GM23248 (cell line): Measurements from ENCODE around the gene NT5DC3. TPM values are rescaled to one million over a fixed set of nuclear protein-coding genes. Genes with fewer than 3 reads are reported as not detected.

Experiments
- DNase-seq: peaks from one replicate; pipeline ENCODE4 v3.0.0-alpha.2; 2015
- H2AFZ ChIP-seq: fragments of 200-600 bp; sonication (generic); 2 replicates; pipeline ENCODE4 v1.6.1; 2016; ENCODE audit warnings: antibody characterized with exemption
- H3F3A ChIP-seq: fragments of 200-600 bp; sonication (generic); 2 replicates; pipeline ENCODE4 v1.6.1; 2016; ENCODE audit warnings: mild to moderate bottlenecking, antibody characterized with exemption, mixed run types; ENCODE audit not compliant: insufficient read depth
- H3K27ac ChIP-seq: fragments of 200-600 bp; sonication (generic); 2 replicates; pipeline ENCODE4 v1.5.1; 2016; ENCODE audit warnings: mild to moderate bottlenecking
- H3K27me3 ChIP-seq: fragments of 200-600 bp; sonication (generic); replicated peaks from 2 replicates; pipeline ENCODE4 v1.6.1; 2016; ENCODE audit warnings: mild to moderate bottlenecking; ENCODE audit not compliant: insufficient read depth
- H3K36me3 ChIP-seq: fragments of 200-600 bp; sonication (generic); 2 replicates; pipeline ENCODE4 v1.6.1; 2016; ENCODE audit warnings: low read depth, mild to moderate bottlenecking
- H3K4me1 ChIP-seq: fragments of 200-600 bp; sonication (generic); 2 replicates; pipeline ENCODE4 v1.6.1; 2016; ENCODE audit warnings: mild to moderate bottlenecking; ENCODE audit not compliant: insufficient read depth
- H3K4me2 ChIP-seq: fragments of 200-600 bp; sonication (generic); one replicate; pipeline ENCODE4 v1.6.1; 2016; ENCODE audit warnings: mild to moderate bottlenecking; ENCODE audit not compliant: unreplicated experiment
- H3K4me3 ChIP-seq: fragments of 200-600 bp; sonication (generic); 2 replicates; pipeline ENCODE4 v1.5.1; 2016; ENCODE audit warnings: mild to moderate bottlenecking
- H3K79me2 ChIP-seq: fragments of 200-600 bp; sonication (generic); 2 replicates; pipeline ENCODE4 v1.6.1; 2016; ENCODE audit warnings: mild to moderate bottlenecking; ENCODE audit not compliant: insufficient read depth
- H3K9ac ChIP-seq: fragments of 200-600 bp; sonication (generic); 2 replicates; pipeline ENCODE4 v1.6.1; 2016; ENCODE audit warnings: mild to moderate bottlenecking
- H3K9me2 ChIP-seq: fragments of 200-600 bp; sonication (generic); 2 replicates; pipeline ENCODE4 v1.6.1; 2016; ENCODE audit warnings: mixed run types, mild to moderate bottlenecking, moderate library complexity; ENCODE audit not compliant: insufficient read depth
- H3K9me3 ChIP-seq: fragments of 200-600 bp; sonication (generic); one replicate; pipeline ENCODE4 v1.6.1; 2017; ENCODE audit warnings: low read depth
- H4K20me1 ChIP-seq: fragments of 200-600 bp; sonication (generic); 2 replicates; pipeline ENCODE4 v1.6.0; 2016; ENCODE audit not compliant: insufficient read depth
- EZH2 ChIP-seq: fragments of 200-600 bp; sonication (generic); IDR thresholded peaks from 2 replicates; pipeline ENCODE4 v1.6.1; 2018; ENCODE audit warnings: antibody characterized with exemption, mild to moderate bottlenecking; ENCODE audit not compliant: insufficient read depth, poor library complexity, severe bottlenecking
- EZH2phosphoT487 ChIP-seq: fragments of 200-600 bp; sonication (generic); IDR thresholded peaks from 2 replicates; pipeline ENCODE4 v1.6.1; 2018; ENCODE audit warnings: antibody characterized with exemption, moderate library complexity, mild to moderate bottlenecking, low read depth; ENCODE audit not compliant: insufficient read depth
- WGBS, 2 experiments: methylation state at CpG; one replicate each; pipeline ENCODE4 v1.1.6; 2015 to 2017; ENCODE audit warnings: low lambda C conversion rate in 2 of 2, low coverage in 1 of 2; ENCODE audit errors: missing lambda C conversion rate in 2 of 2; 5-methylcytosine and 5-hydroxymethylcytosine counted together
- in situ Hi-C: fragments of 300-500 bp; cut with MboI; formaldehyde crosslinking; loops from 2 replicates; pipeline ENCODE4 v1.15.0; 2020
- polyA plus RNA-seq: library from polyadenylated mRNA; unstranded; fragments of >200 nt; fragmentation: Nextera tagmentation; extraction: Ambion mirVana; gene quantifications from 2 replicates; pipeline ENCODE4 v1.2.1, GENCODE V29; 2016
- total RNA-seq: library from RNA; depleted of rRNA; stranded (reverse); fragments of >200 nt; shearing (Covaris generic); gene quantifications from 2 replicates; pipeline ENCODE4 v1.2.3, GENCODE V29; 2014; rRNA removed

Gene NT5DC3
- total RNA-seq (4.3 and 5.2 TPM in 2 replicates), polyA plus RNA-seq (3.2 and 3.4 TPM in 2 replicates)

- no peaks in the 10 kb centered on the region for H3K9me2 ChIP-seq
- no peaks in the 10 kb centered on the region for H3K36me3 ChIP-seq
- no peaks in the 10 kb centered on the region for H4K20me1 ChIP-seq
- in situ Hi-C loops, result no loop called here
- DNase-seq, result peak; percentile 91
- H3K9ac ChIP-seq, result peak within 1 kb of the TSS; percentile 86
- no peak within 1 kb of the TSS for H3K27ac ChIP-seq
- 1 to 3% methylated on average over 56 to 75 of the region's 86 CpGs for WGBS, 2 experiments
- H3K4me2 ChIP-seq, result peak within 1 kb of the TSS; percentile 77
- no peaks in the 10 kb centered on the region for H3K9me3 ChIP-seq
- H3K79me2 ChIP-seq, result peaks cover 42% of the 10 kb centered on the region
- no peak for TF ChIP-seq EZH2
- no peak for TF ChIP-seq EZH2phosphoT487
- peak within 1 kb of the TSS; percentile 85 for H2AFZ ChIP-seq
- peaks cover 8% of the 10 kb centered on the region for H3K4me1 ChIP-seq
- H3K27me3 ChIP-seq, result no peaks in the 10 kb centered on the region
- no peaks in the 10 kb centered on the region for H3F3A ChIP-seq
- H3K4me3 ChIP-seq, result peak within 1 kb of the TSS; percentile 91
Observed at GRCh38 chr12:103840876-103841689, at the start of gene NT5DC3. Gene NT5DC3, minus strand, starts transcription at chr12:103841234. Its CDS starts 78 bp downstream, at chr12:103841156.

GRCh38 chr12:103887738-103888137 lies 46.7 kb upstream of the NT5DC3 start:
- Histone ChIP-seq H2AFZ (no peak overlapping the region), H3K79me2 (no peaks in the 10 kb centered on the region), H3K4me1 (no peaks in the 10 kb centered on the region), H3K9me2 (no peaks in the 10 kb centered on the region), H3K4me2 (no peak overlapping the region), H3K36me3 (no peaks in the 10 kb centered on the region), H3K4me3 (no peak overlapping the region), H3F3A (no peaks in the 10 kb centered on the region), H3K27ac (no peak overlapping the region), H3K27me3 (no peaks in the 10 kb centered on the region), H4K20me1 (no peaks in the 10 kb centered on the region), H3K9me3 (no peaks in the 10 kb centered on the region), H3K9ac (no peak overlapping the region)
- TF ChIP-seq EZH2phosphoT487 (no peak), EZH2 (no peak)
- in situ Hi-C loops, result no loop called here
- WGBS, 2 experiments, result 40 to 64% methylated on average over 1 of the region's 1 CpG
- DNase-seq, result no peak

GRCh38 chr12:103886195-103886797 lies 45.3 kb upstream of the NT5DC3 start:
- H3K9me2 ChIP-seq, result no peaks in the 10 kb centered on the region
- no peak overlapping the region for H3K4me3 ChIP-seq
- in situ Hi-C loops, result no loop called here
- no peak for DNase-seq
- H3F3A ChIP-seq, result no peaks in the 10 kb centered on the region
- no peaks in the 10 kb centered on the region for H3K36me3 ChIP-seq
- H3K27me3 ChIP-seq, result no peaks in the 10 kb centered on the region
- H2AFZ ChIP-seq, result no peak overlapping the region
- no peak overlapping the region for H3K9ac ChIP-seq
- no peaks in the 10 kb centered on the region for H4K20me1 ChIP-seq
- no peaks in the 10 kb centered on the region for H3K79me2 ChIP-seq
- no peaks in the 10 kb centered on the region for H3K9me3 ChIP-seq
- TF ChIP-seq EZH2, result no peak
- no peak for TF ChIP-seq EZH2phosphoT487
- H3K4me2 ChIP-seq, result no peak overlapping the region
- WGBS, 2 experiments, result 27 to 37% methylated on average over 4 of the region's 4 CpGs
- no peak overlapping the region for H3K27ac ChIP-seq
- H3K4me1 ChIP-seq, result no peaks in the 10 kb centered on the region

GRCh38 chr12:103884316-103884715 lies 43.3 kb upstream of the NT5DC3 start:
- Histone ChIP-seq H3K36me3 (no peaks in the 10 kb centered on the region), H3K9me2 (no peaks in the 10 kb centered on the region), H4K20me1 (no peaks in the 10 kb centered on the region), H3K9me3 (no peaks in the 10 kb centered on the region), H3K4me2 (no peak overlapping the region), H3K27ac (no peak overlapping the region), H2AFZ (0 out of 2 replicates have a peak overlapping the region, but pooled peaks have one; percentile 41), H3K27me3 (no peaks in the 10 kb centered on the region), H3F3A (no peaks in the 10 kb centered on the region), H3K4me3 (no peak overlapping the region), H3K79me2 (no peaks in the 10 kb centered on the region), H3K9ac (no peak overlapping the region), H3K4me1 (no peaks in the 10 kb centered on the region)
- 29 to 31% methylated on average over 4 of the region's 4 CpGs for WGBS, 2 experiments
- peak; percentile 66 for DNase-seq
- no peak for TF ChIP-seq EZH2phosphoT487
- no peak for TF ChIP-seq EZH2
- in situ Hi-C loops, result no loop called here
